ACHN (cell line): ENCODE measurements around the gene ZNRF2.
"Not testable (repeated sequence)": the region's sequence is repeated elsewhere in the genome, so short reads cannot be mapped to it uniquely, and the experiment has no call there.

ENCODE experiments used
- DNase-seq: peaks from one replicate; pipeline ENCODE4 v3.0.0-alpha.2; 2015
- in situ Hi-C: cut with HindIII; loops from 2 replicates; pipeline ENCODE4 v1.10.0; 2017; ENCODE audit warnings: low sequenced_read_pairs, low pct_ligation_motif_present, low pct_unique_long_range_greater_than_20kb

ZNRF2 gene

DNA sequence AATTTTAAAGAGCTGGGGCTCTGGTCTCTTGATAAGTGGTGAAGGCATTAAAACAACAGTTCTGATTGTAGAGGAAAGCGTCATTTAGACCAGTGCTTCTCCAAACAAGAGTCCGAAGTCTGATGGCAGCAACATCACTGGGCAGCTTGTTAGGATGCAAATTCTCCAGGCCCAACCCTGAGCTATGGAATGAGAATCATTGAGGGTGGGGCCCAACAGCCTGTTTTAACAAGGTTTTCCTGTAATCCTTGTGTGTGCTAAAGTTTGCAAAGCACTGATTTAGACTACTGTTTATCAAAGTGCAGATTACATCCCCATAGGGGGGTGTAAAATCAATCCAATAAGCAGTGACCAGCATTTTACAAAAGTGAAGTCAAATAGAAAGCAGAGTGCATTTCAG lies 2.6 kb upstream of the ZNRF2 start:
- in situ Hi-C loops, result no loop called here
- DNase-seq, result no peak

DNA sequence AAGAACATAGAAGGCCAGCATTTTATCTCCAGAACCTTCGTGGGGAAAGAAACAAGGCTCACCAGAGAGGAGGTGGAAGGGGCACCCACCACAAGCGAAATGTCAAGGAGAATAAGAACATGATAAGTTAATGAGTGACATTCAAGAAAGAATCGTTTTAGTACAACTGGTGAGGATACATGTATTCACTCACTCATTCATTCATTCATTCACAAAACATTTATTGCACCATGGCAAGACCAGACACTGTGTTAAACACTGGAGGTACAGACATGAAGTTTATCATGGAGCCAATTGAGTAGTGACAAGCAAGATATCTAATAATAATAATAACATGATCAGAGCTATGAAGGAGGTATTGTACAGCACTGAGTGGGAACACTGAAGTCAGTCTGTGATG lies 1.7 kb upstream of the ZNRF2 start:
- in situ Hi-C loops, result no loop called here
- DNase-seq, result no peak

GRCh38 chr7:30285067-30285535 lies 704 bp downstream of the ZNRF2 start:
- in situ Hi-C loops, result no loop called here
- peak; percentile 59 for DNase-seq

GRCh38 chr7:30285536-30286284 lies 1.3 kb downstream of the ZNRF2 start:
- peak; percentile 72 for DNase-seq
- in situ Hi-C loops, result no loop called here

DNA sequence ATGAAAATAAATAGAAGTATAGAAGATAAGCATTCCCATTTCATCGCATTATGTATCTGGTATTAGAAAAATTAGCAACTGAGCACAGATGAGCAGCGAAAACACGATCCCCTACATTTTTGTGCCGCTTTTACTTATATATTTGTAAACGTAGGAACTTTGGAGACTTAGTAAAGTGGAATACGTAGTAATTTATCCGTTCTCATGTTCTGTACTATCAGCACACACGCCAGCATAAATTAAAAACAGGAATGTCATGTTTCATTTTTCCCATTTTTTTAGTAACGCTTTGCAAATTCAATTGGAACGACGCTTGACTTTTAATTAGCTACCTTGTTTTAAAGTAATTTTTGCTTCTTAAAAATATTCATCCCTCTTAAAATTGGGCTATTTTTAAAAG lies 2.4 kb downstream of the ZNRF2 start:
- no peak for DNase-seq
- in situ Hi-C loops, result no loop called here

GRCh38 chr7:30287625-30288024 lies 3.2 kb downstream of the ZNRF2 start:
- in situ Hi-C loops, DNase-seq: not testable (repeated sequence)

DNA sequence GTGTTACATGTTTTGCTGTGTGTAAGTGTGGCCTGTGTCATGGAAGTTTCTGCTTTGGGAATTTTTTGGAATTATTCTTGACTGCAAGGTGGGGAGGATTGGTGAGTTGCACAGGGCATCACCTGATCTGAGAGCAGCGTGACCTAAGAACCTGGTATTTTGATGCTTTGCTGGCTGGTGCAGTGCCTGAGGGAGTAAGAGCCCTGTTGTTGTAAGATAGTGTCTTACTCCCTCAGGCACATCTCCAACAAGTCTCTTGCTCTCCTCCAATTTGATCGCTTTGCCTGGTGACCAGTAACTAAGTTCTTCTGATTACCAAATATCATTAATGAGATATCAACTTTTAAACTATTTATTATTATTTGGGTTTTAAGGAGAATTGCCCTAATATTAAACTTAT lies 5.2 kb downstream of the ZNRF2 start:
- in situ Hi-C loops, DNase-seq: not testable (repeated sequence)

DNA sequence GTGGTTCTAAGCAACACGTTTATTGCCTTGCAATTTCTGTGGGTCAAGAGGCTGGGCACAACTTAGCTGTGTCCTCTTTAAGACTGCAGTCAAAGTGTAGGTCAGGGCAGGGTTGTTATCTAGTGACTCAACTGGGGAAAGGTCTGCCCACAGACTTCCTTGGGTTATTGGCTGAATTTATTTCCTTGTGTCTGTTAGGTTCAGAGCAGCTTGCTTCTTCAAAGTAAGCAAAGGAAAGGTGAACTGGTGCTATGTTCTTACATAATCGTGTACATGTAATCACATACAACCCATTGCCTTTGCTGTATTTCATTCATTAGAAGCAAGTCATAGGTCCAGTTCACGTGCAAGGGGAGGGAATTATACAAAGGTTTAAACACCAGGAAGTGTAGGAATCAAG lies 5.9 kb downstream of the ZNRF2 start:
- in situ Hi-C loops, result not testable (repeated sequence)
- peak; percentile 68 for DNase-seq

GRCh38 chr7:30292416-30293038 lies 8.1 kb downstream of the ZNRF2 start:
- in situ Hi-C loops, DNase-seq: not testable (repeated sequence)

GRCh38 chr7:30296304-30296703 lies 11.9 kb downstream of the ZNRF2 start:
- DNase-seq, in situ Hi-C loops: not testable (repeated sequence)

GRCh38 chr7:30297499-30297898 lies 13.1 kb downstream of the ZNRF2 start:
- DNase-seq, in situ Hi-C loops: not testable (repeated sequence)

GRCh38 chr7:30298409-30298808 lies 14.0 kb downstream of the ZNRF2 start:
- DNase-seq, in situ Hi-C loops: not testable (repeated sequence)

GRCh38 chr7:30301751-30302150 lies 17.4 kb downstream of the ZNRF2 start:
- in situ Hi-C loops, result no loop called here
- DNase-seq, result no peak

DNA sequence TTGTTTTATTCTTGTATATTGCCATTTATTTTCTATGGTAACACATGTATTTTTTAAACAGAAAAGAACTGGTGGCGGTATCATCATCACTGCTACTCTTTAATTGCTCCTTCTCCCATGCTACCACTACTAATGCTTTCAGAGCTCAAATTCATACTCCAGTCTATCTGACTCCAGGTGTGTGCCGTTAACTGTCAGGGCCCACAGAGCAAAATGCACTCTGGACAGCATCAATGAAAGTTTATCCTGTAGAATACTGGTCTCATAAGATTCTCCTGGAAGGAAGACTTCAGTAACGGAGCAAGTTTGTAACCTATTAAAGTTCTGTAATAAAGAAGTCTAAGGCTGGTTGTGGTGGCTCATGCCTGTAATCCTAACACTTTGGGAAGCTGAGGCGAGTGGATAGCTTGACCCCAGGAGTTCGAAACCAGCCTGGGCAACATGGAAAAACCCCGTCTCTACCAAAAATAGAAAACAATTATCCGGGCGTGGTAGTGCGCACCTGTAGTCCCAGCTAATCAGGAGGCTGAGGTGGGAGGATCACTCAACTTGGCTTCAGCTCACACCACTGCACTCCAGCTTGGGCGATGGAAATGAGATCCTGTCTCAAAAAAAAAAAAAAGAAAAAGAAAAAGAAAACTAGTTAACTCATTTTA lies 18.4 kb downstream of the ZNRF2 start:
- in situ Hi-C loops, result no loop called here
- DNase-seq, result no peak

GRCh38 chr7:30303312-30304039 lies 19.1 kb downstream of the ZNRF2 start:
- DNase-seq, result no peak
- in situ Hi-C loops, result no loop called here

DNA sequence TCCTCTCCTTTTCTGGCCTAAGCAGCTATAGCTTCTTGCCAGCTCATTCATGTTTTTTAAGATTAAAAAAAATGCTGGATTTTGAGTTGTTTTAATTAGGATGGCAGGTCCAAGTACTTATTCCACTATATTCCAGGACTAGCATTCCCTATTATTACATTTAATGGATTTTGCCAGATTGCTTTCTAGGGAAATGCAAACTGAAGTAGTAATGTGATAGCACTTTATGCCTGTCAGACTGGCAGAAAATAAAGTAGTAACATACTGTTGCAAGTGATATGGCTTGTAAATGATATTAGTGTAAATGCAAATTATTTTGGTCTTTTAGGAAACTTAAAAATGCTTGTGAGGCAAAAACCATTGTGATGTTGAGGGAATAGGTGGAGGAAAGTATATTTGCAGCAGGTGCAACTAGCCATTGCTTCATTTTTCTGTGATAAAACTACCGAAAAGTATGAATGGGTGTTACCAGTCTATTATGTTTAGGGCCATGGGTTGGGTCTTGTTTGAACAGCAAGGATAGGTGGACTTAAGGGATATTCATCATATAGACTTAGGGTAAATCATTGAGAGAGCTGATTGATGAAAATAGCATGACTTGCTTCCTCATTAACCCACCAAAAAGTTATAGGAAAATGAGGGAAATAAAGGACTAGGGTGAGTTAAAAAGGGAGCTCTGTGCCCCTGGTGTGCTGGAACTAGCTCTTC lies 19.9 kb downstream of the ZNRF2 start:
- in situ Hi-C loops, result no loop called here
- DNase-seq, result no peak

DNA sequence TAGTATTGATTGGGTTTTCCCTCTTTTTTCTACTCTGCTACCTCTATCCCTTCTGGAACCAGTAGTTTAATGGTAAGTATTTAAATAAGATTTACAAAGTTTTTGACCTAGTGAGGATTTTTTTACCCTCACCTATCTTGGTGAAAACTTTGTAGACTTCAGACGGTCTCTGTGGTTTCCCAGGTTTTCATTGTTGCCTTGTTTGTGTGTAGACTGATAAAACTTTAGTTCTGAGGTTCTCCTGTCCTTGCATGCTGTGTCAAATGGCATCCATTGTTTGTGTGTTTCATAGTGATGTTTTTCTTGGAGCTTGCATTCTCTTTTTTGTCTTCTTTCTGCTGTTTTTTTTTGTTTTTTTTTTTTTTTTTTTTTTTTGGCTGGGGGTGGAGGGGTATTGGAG lies 22.6 kb downstream of the ZNRF2 start:
- no peak for DNase-seq
- in situ Hi-C loops, result no loop called here

GRCh38 chr7:30308389-30308788 lies 24.0 kb downstream of the ZNRF2 start:
- DNase-seq, result no peak
- in situ Hi-C loops, result no loop called here
